ENCODE results near the gene ABCC3.

GRCh38 chr17:50629902-50630301, 4.8 kb upstream of the ABCC3 start:
- TF ChIP-seq CTCF (IDR thresholded peaks at IDR 0.05) (no peak), POLR2AphosphoS5 (IDR thresholded peaks at IDR 0.05) (no peak)
